Superior temporal gyrus (tissue), 1 donor: ENCODE data around the gene FARP1.

ENCODE experiments used
- DNase-seq: peaks from one replicate; pipeline ENCODE4 v3.0.0-alpha.2; 2016; ENCODE audit errors: extremely low spot score

FARP1 gene

DNA sequence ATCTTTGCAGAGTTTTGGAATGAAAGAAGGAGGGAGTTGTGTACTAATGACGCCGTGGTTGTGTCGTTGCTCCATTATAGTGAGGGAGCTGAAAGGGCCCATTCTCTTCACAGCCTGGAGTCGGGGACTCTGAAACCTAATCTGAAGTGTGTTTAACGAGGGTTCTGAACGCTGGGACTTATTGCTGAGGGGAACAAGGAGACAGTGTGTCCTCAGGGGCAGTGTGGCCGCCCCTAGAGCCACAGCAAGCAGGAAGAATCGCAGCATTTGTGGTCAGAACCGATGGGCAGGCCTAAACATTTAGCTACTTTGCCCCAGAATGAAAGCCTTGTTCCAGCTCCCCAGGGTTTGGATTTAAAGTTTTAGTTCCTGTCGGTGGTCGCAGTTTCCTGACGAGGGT, 190.6 kb downstream of the FARP1 start:
- no peak for DNase-seq

- no peak for DNase-seq
Observed at GRCh38 chr13:98334620-98335205, 191.8 kb downstream of the FARP1 start.

- no peak for DNase-seq
Observed at GRCh38 chr13:98335721-98336120, 192.8 kb downstream of the FARP1 start.

DNA sequence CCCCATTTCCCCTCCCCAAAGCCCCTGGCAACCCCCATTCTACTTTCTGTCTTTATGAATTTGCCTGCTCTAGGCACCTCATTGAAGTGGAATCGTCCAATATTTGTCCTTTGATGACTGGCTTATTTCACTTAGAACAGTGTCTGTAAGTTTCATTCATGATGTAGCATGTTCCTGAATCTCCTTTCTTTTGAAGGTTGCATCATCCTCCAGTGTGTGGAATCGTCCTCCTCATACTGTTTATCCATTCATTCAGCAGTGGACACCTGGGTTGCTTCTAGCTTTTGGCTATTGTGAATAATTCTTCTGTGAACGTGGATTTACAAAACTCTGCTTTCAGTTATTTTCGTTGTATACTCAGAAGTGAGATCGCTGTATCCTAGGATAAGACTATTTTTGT, 195.4 kb downstream of the FARP1 start:
- DNase-seq, result no peak

GRCh38 chr13:98339684-98340425, 197.0 kb downstream of the FARP1 start:
- no peak for DNase-seq

GRCh38 chr13:98342953-98343352, 200.1 kb downstream of the FARP1 start:
- no peak for DNase-seq

DNA sequence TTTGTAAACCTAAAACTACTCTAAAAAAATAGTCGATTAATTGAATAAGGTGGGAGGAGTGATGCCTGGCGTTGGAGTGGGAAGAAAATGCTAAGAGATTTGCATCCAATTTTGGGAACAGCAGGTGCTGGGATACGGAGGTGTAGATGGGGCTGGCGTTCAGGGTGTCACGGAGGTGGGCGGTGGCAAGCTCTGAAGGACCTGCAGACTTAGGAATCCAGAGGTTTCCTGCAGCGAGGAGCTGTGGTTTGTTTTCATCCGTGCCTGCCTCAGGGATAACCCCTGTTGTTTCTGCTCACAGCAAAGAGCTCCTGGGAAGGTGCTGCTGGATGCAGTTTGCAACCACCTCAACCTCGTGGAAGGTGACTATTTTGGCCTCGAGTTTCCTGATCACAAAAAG, 200.6 kb downstream of the FARP1 start:
- no peak for DNase-seq

GRCh38 chr13:98344392-98344791, 201.5 kb downstream of the FARP1 start:
- DNase-seq, result no peak

- no peak for DNase-seq
Observed at GRCh38 chr13:98345107-98345935, 202.4 kb downstream of the FARP1 start.

- no peak for DNase-seq
Observed at GRCh38 chr13:98346904-98347636, 204.2 kb downstream of the FARP1 start.

DNA sequence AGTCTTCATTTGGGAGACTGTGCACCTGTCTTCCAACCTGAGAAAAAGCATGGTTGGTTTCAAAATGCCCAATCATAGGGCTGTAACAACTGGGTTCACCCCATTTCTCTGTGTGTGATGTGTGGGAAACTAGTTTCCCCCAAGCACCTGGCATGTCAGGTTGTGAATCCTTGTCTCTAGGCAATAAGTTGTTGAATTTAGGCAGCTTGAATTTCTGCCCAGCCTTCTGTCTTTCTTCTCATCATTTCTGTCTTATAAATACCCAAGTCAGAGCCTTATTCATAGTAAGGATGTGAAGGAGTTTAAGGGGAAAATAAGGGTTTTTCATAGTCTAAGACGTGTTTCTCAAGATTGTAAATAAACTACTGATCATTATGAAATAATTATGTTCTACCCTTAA, 204.9 kb downstream of the FARP1 start:
- no peak for DNase-seq

GRCh38 chr13:98348466-98349200, 205.7 kb downstream of the FARP1 start:
- no peak for DNase-seq

GRCh38 chr13:98349731-98350305, 206.9 kb downstream of the FARP1 start:
- no peak for DNase-seq

DNA sequence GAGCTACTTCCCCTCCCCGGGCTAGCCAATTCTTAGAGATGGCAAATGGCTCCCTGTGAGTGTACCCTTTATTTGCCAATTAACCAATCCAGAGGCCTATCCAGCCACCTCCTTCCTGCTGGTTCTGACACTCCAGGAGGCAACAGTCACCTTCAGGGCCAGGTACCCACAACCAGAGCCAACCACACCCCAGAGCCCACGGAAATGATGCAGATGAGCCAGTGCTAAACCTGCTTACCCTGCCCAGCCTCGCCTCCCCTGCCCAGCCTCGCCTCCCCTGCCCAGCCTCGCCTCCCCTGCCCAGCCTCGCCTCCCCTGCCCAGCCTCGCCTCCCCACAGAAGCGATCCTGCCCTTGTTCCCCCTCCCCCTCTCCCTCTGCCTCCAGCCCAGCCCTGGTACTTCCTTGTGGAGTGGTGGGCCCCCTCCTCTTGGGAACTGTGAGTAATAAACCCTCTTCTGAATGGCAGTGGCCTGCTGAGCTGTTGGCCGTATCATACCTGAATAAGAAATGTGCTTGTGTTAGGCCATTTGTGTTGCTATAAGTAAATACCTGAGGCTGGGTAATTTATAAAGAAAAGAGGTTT, 207.9 kb downstream of the FARP1 start:
- no peak for DNase-seq

- DNase-seq, result no peak
Observed at GRCh38 chr13:98351636-98352035, 208.7 kb downstream of the FARP1 start.

DNA sequence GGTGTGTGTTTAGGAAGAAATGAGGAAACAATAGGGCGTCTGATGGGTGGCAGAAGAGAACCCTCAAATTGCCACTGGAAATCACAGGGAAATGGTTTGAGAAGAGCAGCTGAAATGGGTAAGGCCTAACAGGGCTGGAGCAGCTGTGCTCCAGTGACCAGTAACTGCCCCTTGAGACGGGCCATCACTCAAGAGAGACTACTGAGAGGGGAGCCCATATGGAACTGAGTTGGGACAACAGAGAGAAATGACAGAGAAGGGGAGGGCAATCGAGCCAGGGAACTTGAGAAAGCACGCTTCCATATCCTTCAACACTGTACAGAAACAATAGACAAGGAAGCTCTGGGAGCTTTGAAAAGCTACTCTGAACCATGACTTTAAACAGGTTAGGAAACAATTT, 209.3 kb downstream of the FARP1 start:
- no peak for DNase-seq

- DNase-seq, result no peak
Observed at GRCh38 chr13:98353750-98354149, 210.9 kb downstream of the FARP1 start.

GRCh38 chr13:98358937-98359336, 216.0 kb downstream of the FARP1 start:
- no peak for DNase-seq

- no peak for DNase-seq
Observed at GRCh38 chr13:98360545-98360944, 217.7 kb downstream of the FARP1 start.

GRCh38 chr13:98363326-98363725, 220.4 kb downstream of the FARP1 start:
- no peak for DNase-seq

DNA sequence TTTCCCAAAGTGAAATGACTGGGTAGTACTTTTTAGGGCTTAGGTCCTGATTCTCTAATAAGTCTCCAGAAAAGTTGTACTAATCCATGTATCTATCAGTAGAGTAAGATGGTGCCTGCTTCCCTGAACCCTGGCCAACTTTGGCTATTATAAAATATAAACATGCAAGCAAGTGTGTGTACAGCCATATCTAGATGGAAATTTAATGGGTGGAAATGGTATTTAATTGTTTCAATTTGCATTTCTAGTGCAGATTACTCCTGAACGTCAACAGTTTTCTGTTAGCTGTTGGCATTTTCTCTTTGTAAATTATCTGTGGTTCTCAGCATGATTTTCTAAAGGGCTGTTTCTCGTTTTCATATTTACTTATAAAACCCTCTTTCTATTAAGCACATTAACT, 221.3 kb downstream of the FARP1 start:
- DNase-seq, result no peak
